Hepatocyte (in vitro differentiated cells): ENCODE results near the gene SPAG16.

Experiments
- EZH2 ChIP-seq: fragments of 200-600 bp; sonication (generic); IDR thresholded peaks from 2 replicates; pipeline ENCODE4 v1.6.1; 2016; ENCODE audit warnings: antibody characterized with exemption, mild to moderate bottlenecking, borderline replicate concordance
- EZH2phosphoT487 ChIP-seq: fragments of 200-600 bp; sonication (generic); IDR thresholded peaks from one replicate; pipeline ENCODE4 v1.6.1; 2018; ENCODE audit warnings: antibody characterized with exemption, mild to moderate bottlenecking, low read depth, moderate library complexity; ENCODE audit not compliant: unreplicated experiment, severe bottlenecking
- TF ChIP-seq, protein P1 (sequence below): fragments of 200-600 bp; sonication (generic); IDR thresholded peaks from 2 replicates; pipeline ENCODE4 v1.5.1; 2016; ENCODE audit warnings: antibody characterized with exemption, mild to moderate bottlenecking; ENCODE audit not compliant: poor library complexity

DNA sequence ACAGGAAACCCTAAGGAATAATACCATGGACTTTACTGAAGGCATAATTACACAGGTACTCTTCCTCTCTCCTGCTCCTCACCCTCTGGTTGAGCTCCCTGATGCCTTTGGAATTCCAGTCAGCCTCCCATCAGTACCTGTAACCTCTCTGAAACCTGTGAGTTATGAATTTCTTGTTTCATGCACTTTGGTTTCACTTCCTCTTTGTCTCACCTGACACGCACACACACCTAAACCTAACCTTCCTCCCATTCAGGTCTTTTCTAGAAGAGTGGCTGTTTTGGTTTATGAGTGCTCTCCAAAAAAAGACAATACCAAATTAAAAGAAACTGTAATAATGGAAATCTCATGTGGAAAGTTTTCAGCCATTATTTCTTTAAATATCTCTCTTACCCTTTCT, 675.3 kb downstream of the SPAG16 start:
- TF ChIP-seq, protein P1, sequence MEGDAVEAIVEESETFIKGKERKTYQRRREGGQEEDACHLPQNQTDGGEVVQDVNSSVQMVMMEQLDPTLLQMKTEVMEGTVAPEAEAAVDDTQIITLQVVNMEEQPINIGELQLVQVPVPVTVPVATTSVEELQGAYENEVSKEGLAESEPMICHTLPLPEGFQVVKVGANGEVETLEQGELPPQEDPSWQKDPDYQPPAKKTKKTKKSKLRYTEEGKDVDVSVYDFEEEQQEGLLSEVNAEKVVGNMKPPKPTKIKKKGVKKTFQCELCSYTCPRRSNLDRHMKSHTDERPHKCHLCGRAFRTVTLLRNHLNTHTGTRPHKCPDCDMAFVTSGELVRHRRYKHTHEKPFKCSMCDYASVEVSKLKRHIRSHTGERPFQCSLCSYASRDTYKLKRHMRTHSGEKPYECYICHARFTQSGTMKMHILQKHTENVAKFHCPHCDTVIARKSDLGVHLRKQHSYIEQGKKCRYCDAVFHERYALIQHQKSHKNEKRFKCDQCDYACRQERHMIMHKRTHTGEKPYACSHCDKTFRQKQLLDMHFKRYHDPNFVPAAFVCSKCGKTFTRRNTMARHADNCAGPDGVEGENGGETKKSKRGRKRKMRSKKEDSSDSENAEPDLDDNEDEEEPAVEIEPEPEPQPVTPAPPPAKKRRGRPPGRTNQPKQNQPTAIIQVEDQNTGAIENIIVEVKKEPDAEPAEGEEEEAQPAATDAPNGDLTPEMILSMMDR: no peak
- TF ChIP-seq EZH2 (no peak), EZH2phosphoT487 (no peak)
